ENCODE measurements around the gene STK11IP. TPM values are rescaled to one million over a fixed set of nuclear protein-coding genes. Genes with fewer than 3 reads are reported as not detected.

STK11IP gene
- total and polyA plus RNA-seq, 2 donors (not counting 1 experiment from before 2014, with no cell fraction given) = 46.8 to 55.6 TPM

DNA sequence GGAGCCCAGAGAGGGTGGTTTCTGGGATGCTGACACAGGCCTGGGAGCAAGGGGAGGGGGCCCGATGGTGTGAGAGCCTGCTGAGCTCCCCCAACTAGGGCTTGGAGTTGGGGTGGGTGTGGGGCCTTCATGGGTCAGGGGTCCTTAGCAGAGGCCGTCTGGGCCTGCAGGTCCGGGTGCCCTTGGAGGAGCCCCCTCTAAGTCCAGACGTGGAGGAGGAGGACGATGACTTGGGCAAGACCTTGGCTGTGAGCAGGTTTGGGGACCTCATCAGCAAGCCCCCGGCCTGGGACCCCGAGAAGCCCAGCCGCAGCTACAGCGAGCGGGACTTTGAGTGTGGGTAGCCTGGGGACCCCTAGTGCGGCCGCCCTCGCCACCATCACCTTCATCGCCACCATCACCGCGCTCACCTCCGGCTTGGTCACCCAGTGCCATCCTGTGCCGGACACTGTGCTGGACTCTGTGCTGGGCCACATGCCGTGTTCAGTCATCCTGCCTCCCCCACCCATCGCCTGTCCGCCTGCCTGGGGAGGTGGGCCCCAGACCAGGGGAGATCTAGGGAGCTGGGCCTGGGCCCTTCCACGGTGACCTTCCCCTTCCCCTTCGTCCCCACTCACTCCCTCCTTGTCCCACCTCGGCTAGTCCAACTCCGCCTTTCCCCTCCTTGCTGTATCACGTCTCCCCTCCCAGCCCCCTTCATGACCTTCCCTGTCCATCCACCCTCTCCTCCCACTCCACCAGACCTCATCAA lies 30.8 kb downstream of the STK11IP start:
- Histone ChIP-seq H3K27ac (ENCODE audit: low read length in 2 of 2) (no peak overlapping the region), H3K27me3 (replicated peaks in 1 of 4; ENCODE audit: control extremely low read depth in 1 of 4, control insufficient read depth in 3 of 4, insufficient read depth in 4 of 4, low read length in 3 of 4) (peaks cover 0 to 42% (median 24%) of the 10 kb centered on the region in 4 experiments), H3K4me3 (ENCODE audit: control extremely low read depth in 1 of 5, extremely low read depth in 1 of 5, insufficient read depth in 1 of 5, low read depth in 2 of 5, low read length in 4 of 5) (no peak overlapping the region), H3K4me1 (ENCODE audit: control insufficient read depth in 2 of 2, insufficient read depth in 2 of 2, low read length in 2 of 2) (peaks cover 10 to 20% of the 10 kb centered on the region in 2 donors), H3K9ac (ENCODE audit: low read length) (no peak overlapping the region), H3K36me3 (replicated peaks in 1 of 2; ENCODE audit: control extremely low read depth in 1 of 2, control insufficient read depth in 1 of 2, extremely low read depth in 1 of 2, insufficient read depth in 2 of 2, low read length in 1 of 2) (no peaks in the 10 kb centered on the region), H2AFZ (ENCODE audit: insufficient read depth, low read depth, low read length, poor library complexity, severe bottlenecking) (no peak overlapping the region), H4K20me1 (ENCODE audit: control insufficient read depth, insufficient read depth, low read length, poor library complexity, severe bottlenecking) (no peaks in the 10 kb centered on the region), H3K4me2 (replicated peaks; ENCODE audit: low read depth, low read length, poor library complexity, severe bottlenecking) (peak overlapping the region; percentile 83), H3K79me2 (ENCODE audit: control insufficient read depth, insufficient read depth, low read length) (no peaks in the 10 kb centered on the region), H3K9me3 (ENCODE audit: control extremely low read depth in 1 of 3, control insufficient read depth in 2 of 3, insufficient read depth in 1 of 3, low read length in 2 of 3) (peaks cover 0 to 4% (median 0%) of the 10 kb centered on the region in 3 donors)
- DNase-seq (peak; percentile 13), ATAC-seq (ENCODE audit: low read depth) (no peak)
- Mint-ChIP-seq H3K4me3 (peak overlapping the region; percentile 53), H3K27me3 (peaks cover 44% of the 10 kb centered on the region), H3K4me1 (peaks cover 10% of the 10 kb centered on the region), H3K9me3 (ENCODE audit: insufficient read depth) (no peaks in the 10 kb centered on the region), H3K27ac (no peak overlapping the region)
- intact Hi-C loops (cut with micrococcal nuclease) = no loop called here
- 83% methylated on average over 24 of the region's 26 CpGs for WGBS (ENCODE audit: insufficient coverage)
- ChIA-PET POLR2A (no interaction called here), CTCF (no interaction called here)
- no peak for TF ChIP-seq EZH2 (IDR thresholded peaks at IDR 0.05; ENCODE audit: borderline replicate concordance, insufficient read depth, low read depth, low read length, poor library complexity, severe bottlenecking)
- TF ChIP-seq, protein P1, sequence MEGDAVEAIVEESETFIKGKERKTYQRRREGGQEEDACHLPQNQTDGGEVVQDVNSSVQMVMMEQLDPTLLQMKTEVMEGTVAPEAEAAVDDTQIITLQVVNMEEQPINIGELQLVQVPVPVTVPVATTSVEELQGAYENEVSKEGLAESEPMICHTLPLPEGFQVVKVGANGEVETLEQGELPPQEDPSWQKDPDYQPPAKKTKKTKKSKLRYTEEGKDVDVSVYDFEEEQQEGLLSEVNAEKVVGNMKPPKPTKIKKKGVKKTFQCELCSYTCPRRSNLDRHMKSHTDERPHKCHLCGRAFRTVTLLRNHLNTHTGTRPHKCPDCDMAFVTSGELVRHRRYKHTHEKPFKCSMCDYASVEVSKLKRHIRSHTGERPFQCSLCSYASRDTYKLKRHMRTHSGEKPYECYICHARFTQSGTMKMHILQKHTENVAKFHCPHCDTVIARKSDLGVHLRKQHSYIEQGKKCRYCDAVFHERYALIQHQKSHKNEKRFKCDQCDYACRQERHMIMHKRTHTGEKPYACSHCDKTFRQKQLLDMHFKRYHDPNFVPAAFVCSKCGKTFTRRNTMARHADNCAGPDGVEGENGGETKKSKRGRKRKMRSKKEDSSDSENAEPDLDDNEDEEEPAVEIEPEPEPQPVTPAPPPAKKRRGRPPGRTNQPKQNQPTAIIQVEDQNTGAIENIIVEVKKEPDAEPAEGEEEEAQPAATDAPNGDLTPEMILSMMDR (IDR thresholded peaks at IDR 0.05) = no peak
